Activated CD4-positive, alpha-beta T cell treated with anti-CD3 and anti-CD28 coated beads for 48 hours (primary cell): Measurements from ENCODE around the gene ACSL6.

ENCODE experiments used
- DNase-seq: peaks from one replicate; pipeline ENCODE4 v3.0.0-alpha.2; 2020

The ACSL6 gene

GRCh38 chr5:132013006-132013689, 1.7 kb upstream of the ACSL6 start:
- peak; percentile 0 for DNase-seq

DNA sequence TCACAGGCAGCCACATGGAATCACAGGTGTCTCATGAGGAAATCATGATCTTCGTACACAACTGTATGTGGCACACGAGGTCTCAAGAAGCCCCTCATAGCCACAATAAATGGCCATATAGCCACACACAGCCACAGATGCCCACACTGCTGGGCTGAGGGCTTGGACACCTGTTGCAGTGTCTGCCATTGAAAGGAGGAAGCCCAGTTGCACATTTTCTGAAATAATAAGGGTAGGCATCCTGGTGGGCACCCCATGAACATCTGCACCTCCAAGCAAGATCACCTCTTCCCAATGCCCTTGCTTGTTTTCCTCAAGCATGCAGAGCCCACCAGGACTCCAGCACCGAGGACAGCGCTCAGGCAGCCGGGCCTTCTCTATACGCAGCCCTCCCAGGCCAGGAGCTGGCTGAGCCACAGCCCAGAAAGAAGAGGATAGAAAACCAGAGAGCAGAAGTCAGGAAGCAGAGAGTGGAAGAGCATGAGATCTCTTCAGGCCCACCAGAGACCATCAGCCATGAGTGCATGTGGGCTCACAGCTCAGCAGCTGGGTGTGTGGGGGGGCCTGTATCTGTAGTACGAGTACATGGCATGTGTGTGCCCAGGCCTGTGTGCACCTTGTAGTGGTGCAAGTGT, 1.0 kb upstream of the ACSL6 start:
- DNase-seq: peak; percentile 38

DNA sequence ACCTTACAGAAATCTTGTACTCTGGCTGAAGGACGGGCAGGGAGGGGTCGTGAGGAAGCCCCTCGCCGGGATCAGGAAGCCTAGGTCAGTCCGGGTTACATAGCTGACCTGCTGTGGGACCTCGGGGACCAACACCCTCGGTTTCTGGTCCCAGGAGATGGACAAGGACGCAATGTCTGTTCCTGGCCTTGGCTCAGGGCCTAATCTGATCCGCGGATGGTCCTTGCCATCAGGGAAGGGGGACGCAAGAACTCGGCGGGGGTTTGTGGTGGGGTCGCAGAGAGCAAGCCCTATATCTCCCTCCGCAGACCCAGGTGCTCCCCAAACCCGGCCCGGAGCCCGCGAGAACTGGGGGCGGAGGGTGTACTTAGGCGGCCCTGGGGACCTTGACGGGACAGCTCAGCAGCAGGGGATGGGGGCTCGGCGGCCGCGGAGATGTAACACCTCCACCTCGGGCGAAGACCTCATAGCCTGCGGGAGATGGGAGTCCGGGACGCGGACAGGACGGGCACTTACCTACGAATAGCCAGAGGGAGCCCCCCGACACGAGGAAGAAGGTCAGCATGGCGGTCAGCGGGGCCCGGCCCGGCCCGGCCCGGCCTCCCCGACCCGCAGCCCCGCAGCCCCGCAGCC, 353 bp downstream of the ACSL6 start:
- no peak for DNase-seq

GRCh38 chr5:132010645-132010988, 841 bp downstream of the ACSL6 start:
- peak; percentile 1 for DNase-seq

DNA sequence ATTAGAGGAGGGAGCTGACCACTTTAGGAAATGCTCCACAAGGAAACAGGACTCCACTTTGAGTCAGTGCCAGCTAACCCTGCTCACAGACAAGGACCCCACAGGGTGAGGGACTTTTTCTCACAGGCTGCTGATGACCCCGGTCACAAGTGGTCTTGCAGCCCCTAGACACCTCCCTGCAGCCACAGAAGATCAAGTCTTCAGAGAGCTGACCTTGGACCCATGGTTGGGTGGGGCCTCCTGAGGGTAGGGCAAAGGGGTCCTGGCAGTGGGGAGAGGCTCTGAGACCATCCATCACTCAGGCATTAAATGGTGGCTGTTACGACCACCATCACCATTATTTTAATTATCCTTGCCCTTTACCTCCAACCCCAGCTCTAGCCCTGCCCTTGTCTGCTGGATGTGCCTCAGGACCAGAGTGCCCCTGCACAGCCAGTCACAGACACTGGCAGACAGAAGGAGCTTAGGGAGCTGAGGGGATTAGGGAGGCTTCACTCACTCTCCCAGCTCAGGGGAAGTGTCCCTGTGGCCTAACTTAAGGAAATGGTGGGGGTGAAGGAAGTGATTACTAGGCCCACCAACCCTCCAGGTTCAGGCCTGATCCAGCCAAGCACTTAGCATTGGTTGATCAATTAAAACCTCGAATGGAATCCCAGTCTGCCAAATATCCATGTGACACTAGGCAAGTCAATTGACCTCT, 1.6 kb downstream of the ACSL6 start:
- peak; percentile 1 for DNase-seq

DNA sequence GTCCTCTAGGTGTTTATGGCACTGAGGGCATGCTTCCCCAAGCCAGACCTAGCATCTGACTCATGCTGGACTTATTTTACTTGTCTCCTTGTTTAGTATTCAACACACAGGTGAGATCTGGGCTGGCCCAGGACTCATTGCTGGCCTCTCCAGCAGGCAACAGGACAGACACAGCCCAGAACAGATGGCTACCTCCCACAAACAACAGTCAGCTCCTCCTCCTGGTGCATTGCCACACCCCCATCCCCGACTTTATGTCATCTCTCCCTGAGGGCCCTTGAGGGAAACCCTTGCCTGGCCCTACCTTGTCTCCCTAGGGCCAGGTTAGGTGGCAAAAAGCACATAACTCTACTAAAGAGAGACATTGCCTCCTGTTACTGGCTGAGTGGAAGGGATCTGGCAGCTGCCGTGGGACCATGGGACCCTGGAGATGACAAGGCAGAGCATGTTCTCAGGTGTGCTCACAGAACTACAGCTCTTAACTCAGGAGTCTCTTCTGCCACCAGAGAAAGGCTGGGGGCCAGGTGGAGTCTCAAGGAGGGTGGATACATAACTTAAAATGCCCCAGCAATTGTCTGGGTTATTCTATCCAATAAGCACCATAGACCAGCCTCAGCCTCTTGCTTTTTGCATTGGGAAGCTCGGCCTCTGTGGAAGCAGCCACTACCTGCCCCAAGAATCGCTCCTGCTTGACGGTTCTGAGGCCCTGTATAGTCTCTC, 2.3 kb downstream of the ACSL6 start:
- DNase-seq: no peak

DNA sequence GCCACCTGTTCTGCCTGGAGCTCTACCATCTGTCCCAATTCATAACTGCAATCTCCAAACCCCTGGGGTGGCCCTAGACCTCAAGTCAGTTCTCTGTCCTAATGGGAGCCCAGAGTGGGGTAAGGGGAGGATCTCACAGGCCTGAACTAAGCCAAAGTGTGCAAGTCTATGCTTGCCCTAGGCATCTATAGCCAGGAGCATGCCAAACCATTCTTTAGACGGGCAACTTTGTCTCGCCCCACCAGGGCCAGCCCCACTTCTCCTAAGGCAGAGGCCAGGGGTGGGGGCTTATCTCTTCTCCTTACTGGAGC, 3.3 kb downstream of the ACSL6 start:
- no peak for DNase-seq

DNA sequence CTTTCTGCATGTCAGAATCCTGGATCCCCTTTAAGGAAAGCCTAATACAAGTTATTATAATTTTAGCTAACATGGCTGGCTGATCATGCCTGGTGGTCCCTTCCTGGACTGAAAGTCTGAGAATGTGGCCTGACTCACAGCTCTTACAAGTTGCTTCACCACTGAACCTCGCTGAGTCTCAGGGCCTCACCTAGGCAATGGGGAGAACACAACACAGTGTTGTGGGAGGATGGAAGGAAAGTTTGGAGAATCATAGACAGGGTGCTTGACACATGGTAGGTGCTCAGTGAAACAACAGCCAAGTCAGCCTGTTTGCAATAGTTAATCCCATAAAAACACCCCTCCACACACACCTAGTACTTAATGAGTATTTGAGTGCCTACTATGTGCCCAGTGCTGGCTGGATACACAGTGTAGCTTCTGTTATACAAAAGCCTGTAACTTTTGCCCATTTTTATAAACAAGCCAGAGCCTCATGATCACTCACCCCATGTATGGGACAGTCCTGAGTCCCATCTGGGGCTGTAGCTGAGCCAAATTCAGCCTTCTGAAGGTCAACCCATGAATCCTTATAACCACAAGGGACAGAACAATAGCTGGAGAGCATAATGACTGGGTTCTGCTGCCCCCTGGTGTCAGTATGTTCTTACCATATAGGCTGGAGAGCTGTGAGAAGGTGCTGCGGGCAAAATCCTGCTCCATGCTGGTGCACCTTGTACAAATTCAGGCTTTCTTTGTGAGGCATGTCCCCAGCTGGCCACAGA, 3.9 kb downstream of the ACSL6 start:
- peak; percentile 90 for DNase-seq

- DNase-seq: no peak
Observed at GRCh38 chr5:132006331-132007120, 4.9 kb downstream of the ACSL6 start.

DNA sequence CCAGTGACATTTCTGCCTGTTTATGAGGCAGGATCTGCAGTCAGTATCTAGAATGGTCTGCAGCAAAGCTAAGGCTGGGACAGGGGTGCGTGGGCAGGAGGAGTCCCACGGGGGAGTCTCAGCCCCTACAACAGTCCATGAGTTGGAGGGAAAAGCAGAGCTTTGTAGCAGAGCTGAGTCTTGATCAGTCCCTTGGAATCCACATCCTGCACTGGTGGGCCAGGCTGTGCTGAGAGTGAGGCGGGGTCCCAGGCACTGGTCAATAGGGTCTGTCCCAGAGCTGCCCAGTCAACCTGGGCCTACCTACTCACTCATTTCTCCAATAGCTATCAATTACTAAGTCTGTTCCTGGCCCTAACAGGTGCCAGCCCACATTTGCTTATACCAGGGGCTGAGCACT, 5.9 kb downstream of the ACSL6 start:
- no peak for DNase-seq

DNA sequence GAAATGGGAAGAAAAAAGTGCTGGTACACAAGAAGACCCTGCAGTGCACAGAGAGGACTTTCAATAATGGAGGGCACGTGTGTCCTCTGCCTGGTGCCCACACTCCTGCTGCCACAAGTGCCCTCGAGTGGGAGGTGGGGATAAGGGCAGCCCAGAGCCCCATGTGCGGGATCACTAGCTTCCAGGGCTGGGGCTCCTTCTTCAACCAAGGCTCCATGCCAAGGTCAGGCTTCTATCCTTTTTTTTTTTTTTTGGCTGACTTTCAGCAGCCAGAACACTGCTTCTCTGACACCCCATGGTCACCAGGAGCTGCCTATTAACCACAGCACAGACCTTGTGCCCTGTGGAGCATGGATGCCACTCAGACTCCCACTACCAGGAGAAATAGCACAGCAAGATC, 7.5 kb downstream of the ACSL6 start:
- no peak for DNase-seq

GRCh38 chr5:132003170-132003744, 8.2 kb downstream of the ACSL6 start:
- no peak for DNase-seq

- DNase-seq: no peak
Observed at GRCh38 chr5:132002757-132003156, 8.7 kb downstream of the ACSL6 start.

- DNase-seq: no peak
Observed at GRCh38 chr5:132001647-132002561, 9.6 kb downstream of the ACSL6 start.

- no peak for DNase-seq
Observed at GRCh38 chr5:132000677-132001453, 10.6 kb downstream of the ACSL6 start.

DNA sequence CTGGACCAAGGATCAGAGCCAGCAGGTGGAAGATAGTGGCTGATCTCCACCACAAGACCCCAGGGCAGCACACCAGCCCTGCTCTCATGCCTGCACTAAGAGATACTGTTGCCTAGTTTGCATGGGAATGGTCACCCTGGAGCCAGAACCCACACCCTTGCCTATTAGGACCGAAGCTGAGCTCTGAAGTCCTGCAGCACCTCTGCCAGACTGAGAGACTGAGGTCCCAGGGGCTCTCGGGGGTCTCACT, 11.3 kb downstream of the ACSL6 start:
- DNase-seq: no peak

DNA sequence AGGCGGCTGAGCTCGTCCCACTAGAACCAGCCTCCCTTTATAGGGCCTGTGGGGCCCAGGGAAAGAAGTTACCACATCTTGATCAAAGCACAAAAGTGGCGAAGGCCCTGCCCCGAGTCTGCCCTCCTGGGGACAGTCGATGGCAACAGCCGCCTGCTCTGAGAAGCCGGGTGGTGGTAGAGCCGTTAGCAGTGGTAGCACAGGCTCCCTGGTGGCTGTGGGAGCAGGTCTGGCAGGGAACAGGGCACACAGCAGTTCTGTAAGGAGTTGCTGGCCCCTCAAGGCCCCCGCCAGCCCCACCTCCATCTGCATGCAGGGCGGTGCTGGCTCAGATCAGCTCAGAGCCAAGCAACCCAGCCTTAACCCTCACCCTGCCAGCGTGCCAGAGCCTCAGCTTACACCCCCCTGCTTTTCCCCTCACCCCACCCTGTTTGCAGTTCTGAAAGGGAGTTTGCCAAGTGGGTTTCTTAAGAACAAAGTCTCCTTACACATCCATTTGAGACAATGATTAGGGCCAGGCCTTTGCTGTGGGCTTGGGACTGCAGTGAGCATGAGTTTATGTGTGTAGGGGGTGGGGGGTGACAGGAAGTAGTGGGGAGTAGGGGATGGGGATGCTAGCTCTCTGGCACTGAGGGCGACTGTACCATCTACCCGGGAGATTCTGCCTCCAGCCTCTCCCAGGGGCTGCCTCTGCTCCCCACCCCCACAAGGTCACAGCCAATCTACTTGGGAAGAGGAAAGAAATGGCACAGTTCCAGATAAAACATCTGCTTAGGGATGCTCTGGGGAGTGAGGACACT, 11.8 kb downstream of the ACSL6 start:
- no peak for DNase-seq

GRCh38 chr5:131999041-131999440, 12.4 kb downstream of the ACSL6 start:
- no peak for DNase-seq
